ENCODE measurements around the gene TFF2. TPM values are rescaled to one million over a fixed set of nuclear protein-coding genes. Genes with fewer than 3 reads are reported as not detected.

Gene TFF2
- total and polyA plus RNA-seq, 2 of the 4 experiments (the other 2 are of a cell fraction) = not detected

DNA sequence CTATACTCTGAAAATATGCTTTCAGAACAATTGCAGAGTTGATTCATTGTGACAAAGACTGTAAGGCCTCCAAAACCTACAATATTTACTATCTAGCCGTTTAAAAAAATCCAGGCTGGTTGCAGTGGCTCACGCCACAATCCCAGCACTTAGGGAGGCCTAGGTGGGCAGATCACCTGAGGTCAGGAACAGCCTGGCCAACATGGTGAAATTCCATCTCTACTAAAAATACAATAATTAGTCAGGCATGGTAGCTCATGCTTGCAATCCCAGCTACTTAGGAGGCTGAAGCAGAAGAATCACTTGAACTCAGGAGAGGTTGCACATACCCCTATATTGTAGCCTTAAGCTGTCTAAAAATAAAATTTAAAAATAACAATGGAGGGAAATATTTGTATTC, 5.3 kb upstream of the TFF2 start:
- Histone ChIP-seq H3K79me1 (ENCODE audit: low read depth in 1 of 2, low read length in 2 of 2) (no peaks in the 10 kb centered on the region), H2BK5ac (ENCODE audit: low read depth, low read length, poor library complexity, severe bottlenecking) (no peak overlapping the region), H2AK9ac (replicated peaks; ENCODE audit: low read depth, low read length, poor library complexity) (no peak overlapping the region), H3K36me3 (ENCODE audit: control insufficient read depth, insufficient read depth, low read length) (no peaks in the 10 kb centered on the region), H3K27me3 (ENCODE audit: control insufficient read depth, insufficient read depth, low read length) (peaks cover 17% of the 10 kb centered on the region), H4K91ac (ENCODE audit: insufficient read depth, low read depth, low read length) (no peak overlapping the region), H3K9me1 (ENCODE audit: insufficient read depth, low read length) (no peaks in the 10 kb centered on the region), H3K9me3 (ENCODE audit: control insufficient read depth, insufficient read depth, low read length) (no peaks in the 10 kb centered on the region; the same call in 1 of the 2 replicates), H3K4me3 (ENCODE audit: insufficient read depth, low read depth, low read length) (no peak overlapping the region), H3K4me1 (ENCODE audit: control insufficient read depth, insufficient read depth, low read length) (no peaks in the 10 kb centered on the region), H3K9ac (ENCODE audit: low read depth, low read length) (no peak overlapping the region), H4K20me1 (ENCODE audit: insufficient read depth, low read length) (no peaks in the 10 kb centered on the region), H3K14ac (replicated peaks; ENCODE audit: low read depth, low read length) (no peak overlapping the region), H2BK20ac (ENCODE audit: low read depth, low read length) (no peak overlapping the region), H3K23ac (ENCODE audit: low read depth, low read length) (no peak overlapping the region), H2BK120ac (ENCODE audit: low read depth, low read length) (no peak overlapping the region), H4K5ac (ENCODE audit: low read depth, low read length) (no peak overlapping the region), H3K18ac (ENCODE audit: low read depth, low read length) (no peak overlapping the region), H4K8ac (ENCODE audit: low read depth in 2 of 2, low read length in 2 of 2) (no peak overlapping the region), H2AK5ac (ENCODE audit: low read depth, low read length) (no peak overlapping the region), H3K4ac (ENCODE audit: low read depth, low read length) (no peak overlapping the region), H3K4me2 (ENCODE audit: low read depth, low read length) (no peak overlapping the region), H3K27ac (ENCODE audit: insufficient read depth, low read length) (no peak overlapping the region), H2AFZ (replicated peaks; ENCODE audit: low read length, poor library complexity) (no peak overlapping the region), H3K56ac (ENCODE audit: extremely low read depth, insufficient read depth, low read length) (no peak overlapping the region), H2BK15ac (ENCODE audit: low read depth, low read length) (no peak overlapping the region)
- CTCF ChIA-PET = interaction anchor here (0.6 kb wide), 1 partner anchor 31 kb away, joined by 4 read pairs; no protein-coding TSS in a partner anchor
- no CpG with 5 or more reads among the region's 2 CpGs for WGBS, 2 experiments (ENCODE audit: extremely low coverage in 2 of 2, insufficient read length in 1 of 2)
- no peak for TF ChIP-seq RAD21 (IDR thresholded peaks at IDR 0.05; ENCODE audit: low read length)
- TF ChIP-seq POLR2A (IDR thresholded peaks at IDR 0.05; ENCODE audit: low read depth, low read length) = no peak
- no peak for TF ChIP-seq CEBPB (IDR thresholded peaks at IDR 0.05; ENCODE audit: low read depth, low read length)
- TF ChIP-seq BHLHE40 (IDR thresholded peaks at IDR 0.05; ENCODE audit: low read depth, low read length) = no peak
- TF ChIP-seq, protein P1, sequence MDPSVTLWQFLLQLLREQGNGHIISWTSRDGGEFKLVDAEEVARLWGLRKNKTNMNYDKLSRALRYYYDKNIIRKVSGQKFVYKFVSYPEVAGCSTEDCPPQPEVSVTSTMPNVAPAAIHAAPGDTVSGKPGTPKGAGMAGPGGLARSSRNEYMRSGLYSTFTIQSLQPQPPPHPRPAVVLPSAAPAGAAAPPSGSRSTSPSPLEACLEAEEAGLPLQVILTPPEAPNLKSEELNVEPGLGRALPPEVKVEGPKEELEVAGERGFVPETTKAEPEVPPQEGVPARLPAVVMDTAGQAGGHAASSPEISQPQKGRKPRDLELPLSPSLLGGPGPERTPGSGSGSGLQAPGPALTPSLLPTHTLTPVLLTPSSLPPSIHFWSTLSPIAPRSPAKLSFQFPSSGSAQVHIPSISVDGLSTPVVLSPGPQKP (IDR thresholded peaks at IDR 0.05; ENCODE audit: borderline replicate concordance, low read depth, low read length) = no peak
- dilution Hi-C loops (cut with HindIII; ENCODE audit: low sequenced_read_pairs, unreplicated experiment) (no loop called here), intact Hi-C loops (cut with micrococcal nuclease) (no loop called here), in situ Hi-C loops (cut with MboI; ENCODE audit: low sequenced_read_pairs) (no loop called here)
- ATAC-seq (ENCODE audit: low read depth) (no peak), DNase-seq (no peak)
- POLR2A ChIA-PET (ENCODE audit: unreplicated experiment) = no interaction called here
- no TSS peak for BruUV-seq (replicated peaks)
